ENCODE results near the gene PEX5L.
"Not testable (repeated sequence)": the region's sequence is repeated elsewhere in the genome, so short reads cannot be mapped to it uniquely, and the experiment has no call there.

Gene PEX5L

DNA sequence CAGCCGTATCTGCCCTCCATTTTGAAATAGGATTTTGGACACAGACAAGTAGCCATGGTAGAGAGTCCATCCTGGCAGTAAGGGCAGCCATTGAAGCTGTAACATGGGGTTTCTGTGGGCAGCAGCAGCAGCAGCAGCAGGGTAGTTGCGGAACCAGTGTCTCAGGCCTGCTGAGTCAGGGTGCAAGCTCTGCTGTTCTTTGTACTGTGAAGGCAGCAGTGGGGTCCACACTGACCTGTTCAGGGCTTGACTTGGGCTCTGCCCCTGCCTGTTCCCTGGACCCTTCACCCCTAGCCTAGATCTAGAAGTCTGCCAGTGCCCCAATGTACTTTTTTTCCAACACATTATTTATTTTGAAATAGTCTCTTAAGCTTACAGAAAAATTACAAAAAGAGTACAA, 9.7 kb downstream of the PEX5L start:
- in situ Hi-C loops (cut with MboI; ENCODE audit: low pct_unique_long_range_greater_than_20kb, low sequenced_read_pairs): no loop called here
- no peak for DNase-seq

DNA sequence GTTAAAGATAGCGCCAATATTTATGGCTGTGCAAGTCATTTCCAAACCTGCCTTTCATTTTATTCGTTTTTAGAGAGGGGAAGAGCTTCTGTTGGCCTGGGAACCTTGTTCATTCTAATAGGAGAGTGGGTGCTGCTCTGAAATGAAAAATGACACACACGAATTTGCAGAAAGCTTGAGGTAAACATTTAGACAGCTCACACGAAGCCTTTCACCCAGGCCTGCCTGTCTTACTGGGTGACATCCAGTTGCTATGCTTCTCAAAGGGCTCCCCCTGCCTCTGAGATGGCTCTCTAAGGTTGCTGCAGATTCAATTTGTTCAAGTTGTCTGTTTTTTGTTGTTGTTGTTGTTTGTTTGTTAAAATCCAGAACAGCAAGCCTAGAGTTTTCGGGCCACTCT, 18.2 kb downstream of the PEX5L start:
- no peak for DNase-seq
- in situ Hi-C loops (cut with MboI; ENCODE audit: low pct_unique_long_range_greater_than_20kb, low sequenced_read_pairs): no loop called here

DNA sequence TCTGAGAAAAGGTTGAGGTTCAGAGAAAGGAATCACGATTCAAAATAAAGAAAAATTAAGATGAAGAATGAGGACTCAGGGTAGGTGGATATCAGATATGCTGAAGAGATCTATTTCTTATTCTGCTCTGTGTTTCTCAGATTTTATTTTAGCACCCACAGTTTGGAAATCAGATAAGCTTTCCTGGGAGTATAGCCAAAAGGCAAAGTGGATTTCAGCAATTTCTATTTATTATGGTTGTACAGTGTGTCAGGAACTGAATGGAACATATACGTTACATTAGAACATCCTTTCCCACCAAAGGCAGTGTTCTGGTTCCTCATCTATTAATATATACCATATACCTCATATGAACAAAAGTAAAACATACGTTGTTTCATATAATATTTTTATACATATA, 18.9 kb downstream of the PEX5L start:
- in situ Hi-C loops (cut with MboI; ENCODE audit: low pct_unique_long_range_greater_than_20kb, low sequenced_read_pairs): no loop called here

DNA sequence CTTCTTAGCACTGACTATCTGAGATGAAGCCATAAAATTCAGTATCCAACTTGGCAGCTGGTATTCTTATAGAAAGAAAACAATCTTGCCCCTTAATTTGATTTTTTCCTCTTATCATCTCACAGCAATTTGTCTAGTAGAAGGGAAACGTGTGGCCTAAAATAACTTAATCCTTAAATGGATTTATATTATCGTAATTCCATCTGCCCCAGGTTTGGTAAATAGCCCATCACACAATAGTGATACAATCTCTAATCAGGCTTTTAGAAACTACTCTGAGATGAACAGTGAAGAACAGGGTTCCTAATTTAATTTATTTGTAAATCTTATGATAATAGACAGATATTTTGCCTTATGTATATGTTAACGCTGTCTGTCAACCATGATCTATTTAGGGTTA, 24.8 kb downstream of the PEX5L start:
- DNase-seq: no peak
- in situ Hi-C loops (cut with MboI; ENCODE audit: low pct_unique_long_range_greater_than_20kb, low sequenced_read_pairs): no loop called here

More for the DNA sequence above, 18.9 kb downstream of the PEX5L start:
- no peak for DNase-seq

DNA sequence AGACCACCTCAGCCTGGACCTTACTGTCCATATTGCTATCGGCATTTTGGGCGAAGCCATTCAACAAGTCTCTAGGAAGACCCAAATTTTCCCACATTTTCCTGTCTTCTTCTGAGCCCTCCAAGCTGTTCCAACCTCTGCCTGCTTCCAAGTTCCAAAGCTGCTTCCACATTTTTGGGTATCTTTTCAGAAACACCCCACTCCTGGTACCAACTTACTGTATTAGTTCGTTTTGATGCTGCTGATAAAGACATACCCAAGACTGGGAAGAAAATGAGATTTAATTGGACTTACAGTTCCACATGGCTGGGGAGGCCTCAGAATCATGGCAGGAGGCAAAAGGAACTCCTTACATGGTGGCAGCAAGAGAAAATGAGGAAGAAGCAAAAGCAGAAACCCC, 28.4 kb downstream of the PEX5L start:
- in situ Hi-C loops (cut with MboI; ENCODE audit: low pct_unique_long_range_greater_than_20kb, low sequenced_read_pairs); DNase-seq: not testable (repeated sequence)

DNA sequence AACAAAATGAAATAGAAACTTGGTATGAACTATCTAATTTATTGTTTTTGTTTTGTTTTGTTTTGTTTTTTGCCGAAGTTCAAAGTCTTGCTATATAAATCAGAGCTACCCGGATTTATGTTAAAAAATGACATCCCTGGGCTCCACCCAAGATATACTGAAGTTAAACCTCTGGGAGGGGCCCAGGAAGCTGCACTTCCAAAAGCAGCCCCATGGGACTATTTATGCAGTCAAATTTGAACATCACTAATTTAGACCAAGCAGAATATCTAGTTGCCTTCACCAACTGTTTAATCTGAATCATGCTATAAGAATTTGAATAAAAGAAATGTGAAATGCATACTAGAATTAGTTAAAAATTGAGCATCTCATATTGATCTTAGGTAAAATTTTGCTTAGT, 32.2 kb downstream of the PEX5L start:
- DNase-seq: no peak

DNA sequence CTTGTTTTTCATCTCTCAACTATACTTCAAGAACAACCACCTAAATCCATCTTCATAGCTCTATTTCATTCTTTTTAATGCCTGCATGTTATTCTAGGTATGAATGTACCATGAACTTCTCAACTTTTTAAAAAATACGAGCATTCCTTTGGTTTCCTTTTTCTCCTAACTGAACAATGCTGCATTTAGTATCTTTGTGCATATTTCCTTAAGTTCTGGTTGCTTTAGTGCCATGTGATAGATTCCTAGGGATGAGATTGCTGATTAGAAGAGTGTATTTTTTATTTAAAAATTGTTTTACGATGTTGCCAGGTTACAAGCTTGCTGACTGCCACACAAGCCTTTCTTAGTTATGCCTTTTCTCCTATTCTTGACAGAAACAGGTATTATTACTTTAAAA, 34.7 kb downstream of the PEX5L start:
- no peak for DNase-seq
- in situ Hi-C loops (cut with MboI; ENCODE audit: low pct_unique_long_range_greater_than_20kb, low sequenced_read_pairs): no loop called here

More for the DNA sequence above, 32.2 kb downstream of the PEX5L start:
- in situ Hi-C loops (cut with MboI; ENCODE audit: low pct_unique_long_range_greater_than_20kb, low sequenced_read_pairs): no loop called here

DNA sequence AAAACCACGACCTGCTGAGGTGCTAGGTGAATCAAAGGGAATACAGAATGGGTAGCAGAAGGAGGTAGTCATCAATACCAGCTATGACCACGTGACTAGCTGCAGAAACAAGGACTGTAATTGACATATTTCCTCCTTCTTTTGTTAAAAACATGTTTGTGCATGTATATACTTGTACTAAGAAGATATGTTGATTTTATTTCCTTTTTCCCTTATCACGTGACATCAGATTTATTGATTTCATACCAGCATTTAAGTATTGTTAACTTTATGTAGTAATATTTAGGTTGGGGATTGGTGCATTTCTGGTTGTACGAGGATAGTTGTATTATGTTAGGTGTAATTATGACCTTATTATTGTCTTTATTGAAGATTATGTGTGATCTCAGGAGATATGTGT, 36.2 kb downstream of the PEX5L start:
- in situ Hi-C loops (cut with MboI; ENCODE audit: low pct_unique_long_range_greater_than_20kb, low sequenced_read_pairs): no loop called here
- DNase-seq: no peak

DNA sequence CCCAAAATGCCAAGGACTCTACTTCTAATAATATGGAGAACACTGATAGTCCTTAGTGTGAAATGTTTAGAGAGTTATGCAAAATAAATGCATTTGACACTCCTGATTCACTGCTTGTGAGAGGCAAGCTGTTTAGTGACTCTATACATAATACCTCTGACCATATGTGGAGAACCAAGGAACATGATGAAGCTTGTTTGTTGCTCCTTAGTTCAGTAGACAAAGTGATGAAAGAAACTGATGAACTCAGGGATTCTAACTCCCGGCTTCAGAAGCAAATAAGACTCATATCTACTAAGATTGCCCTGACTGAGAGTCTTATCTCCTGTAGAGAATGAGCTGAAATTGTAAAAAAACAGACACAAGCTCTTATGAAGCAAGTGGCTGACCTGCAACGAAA, 41.3 kb downstream of the PEX5L start:
- in situ Hi-C loops (cut with MboI; ENCODE audit: low pct_unique_long_range_greater_than_20kb, low sequenced_read_pairs): no loop called here

DNA sequence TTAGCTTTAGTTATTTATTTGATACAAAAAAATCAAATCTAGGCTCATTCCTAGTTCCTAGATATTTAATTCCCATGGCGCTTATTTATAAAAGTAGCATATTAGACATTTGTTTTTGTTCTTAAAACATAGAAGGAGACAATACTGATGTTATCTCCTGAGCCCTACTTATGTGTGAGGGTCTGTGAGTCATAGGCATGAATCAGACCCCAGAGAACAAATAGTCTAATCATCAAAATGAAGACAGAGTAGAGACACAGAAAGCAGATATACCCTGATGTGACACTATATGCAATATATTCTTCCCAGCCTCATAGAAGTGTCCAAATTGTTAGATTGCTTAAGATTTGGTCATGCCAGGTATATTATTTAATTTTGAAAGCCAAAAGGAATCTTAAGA, 44.9 kb downstream of the PEX5L start:
- no peak for DNase-seq
- in situ Hi-C loops (cut with MboI; ENCODE audit: low pct_unique_long_range_greater_than_20kb, low sequenced_read_pairs): no loop called here

More for the DNA sequence above, 41.3 kb downstream of the PEX5L start:
- no peak for DNase-seq

DNA sequence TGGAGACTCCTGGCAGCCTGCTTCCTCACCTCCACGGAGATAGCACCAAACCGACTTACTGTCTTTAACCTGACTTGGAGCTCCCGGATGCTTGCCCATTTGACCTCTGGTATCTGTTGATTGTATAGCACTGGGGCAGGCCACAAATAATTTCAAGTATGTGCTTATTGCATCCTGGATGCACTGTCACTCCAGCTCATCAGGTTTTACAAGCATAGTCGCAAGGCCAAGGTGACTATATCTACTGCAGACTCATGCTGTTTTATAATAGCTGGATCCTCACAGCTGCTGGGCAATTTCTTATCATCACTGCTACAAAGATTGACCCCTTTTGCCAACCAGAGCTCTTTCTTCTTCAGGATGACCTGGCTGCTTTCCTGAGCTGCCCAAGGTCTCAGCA, 45.6 kb downstream of the PEX5L start:
- in situ Hi-C loops (cut with MboI; ENCODE audit: low pct_unique_long_range_greater_than_20kb, low sequenced_read_pairs): no loop called here
- DNase-seq: no peak

DNA sequence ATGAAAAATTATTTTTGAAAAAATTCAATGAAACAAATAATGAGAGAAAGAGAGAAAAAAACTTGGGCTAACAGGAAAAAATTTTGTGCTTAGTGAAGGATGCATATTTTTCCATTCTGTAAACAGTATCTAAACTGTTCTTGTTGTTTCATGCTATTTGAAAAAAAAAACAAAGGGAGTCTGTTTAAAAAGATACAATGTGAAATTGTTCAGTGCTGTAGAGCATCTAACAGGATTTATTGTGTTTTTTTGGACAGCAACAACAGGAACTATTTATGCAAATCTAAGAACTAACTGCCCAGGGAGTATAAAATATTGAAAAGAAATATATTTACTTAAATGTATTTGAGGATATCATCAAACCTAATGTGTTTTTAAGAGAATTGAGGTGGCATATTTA, 55.1 kb downstream of the PEX5L start:
- in situ Hi-C loops (cut with MboI; ENCODE audit: low pct_unique_long_range_greater_than_20kb, low sequenced_read_pairs): no loop called here
- no peak for DNase-seq

DNA sequence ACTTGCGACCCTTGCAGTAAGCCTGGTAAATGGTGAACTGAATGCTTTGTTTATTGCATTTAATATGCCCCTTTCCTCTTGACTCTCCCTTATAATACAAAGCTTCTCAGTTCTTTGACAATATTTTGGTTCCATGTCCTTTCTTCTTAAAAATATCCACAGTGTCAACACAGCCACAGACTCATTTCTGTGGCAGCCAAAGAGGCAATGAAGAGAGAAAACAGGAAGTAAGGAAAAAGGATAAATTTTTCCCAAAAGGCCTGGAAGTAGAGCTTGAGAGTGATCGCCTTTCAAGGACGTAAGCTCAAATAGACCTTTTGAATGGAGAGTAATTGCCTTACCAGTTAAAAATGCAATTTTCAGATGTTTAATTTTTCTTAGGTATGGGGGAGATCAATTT, 59.4 kb downstream of the PEX5L start:
- in situ Hi-C loops (cut with MboI; ENCODE audit: low pct_unique_long_range_greater_than_20kb, low sequenced_read_pairs): no loop called here
- DNase-seq: no peak

DNA sequence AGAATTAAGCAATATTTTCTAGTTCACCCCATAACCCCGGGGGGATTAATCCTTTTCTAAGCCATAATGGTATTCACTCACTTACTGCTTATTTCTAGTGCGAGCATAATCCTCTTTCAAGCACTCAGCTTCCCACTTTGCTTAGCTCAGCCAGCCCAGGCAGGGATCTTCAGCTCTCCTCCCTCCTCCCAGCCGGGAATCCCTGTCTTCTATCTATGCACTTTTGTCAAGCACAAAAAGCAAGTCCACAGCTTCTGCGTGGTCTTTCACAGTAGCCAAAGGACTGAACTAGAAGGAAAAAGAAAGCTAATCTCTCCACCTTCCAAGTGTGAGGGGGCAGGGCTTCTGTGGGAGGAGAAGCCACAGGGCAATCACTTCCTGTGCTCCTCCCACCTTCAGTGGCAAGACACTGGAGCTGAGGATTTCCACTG, 62.8 kb downstream of the PEX5L start:
- in situ Hi-C loops (cut with MboI; ENCODE audit: low pct_unique_long_range_greater_than_20kb, low sequenced_read_pairs): no loop called here
- DNase-seq: peak; percentile 12

DNA sequence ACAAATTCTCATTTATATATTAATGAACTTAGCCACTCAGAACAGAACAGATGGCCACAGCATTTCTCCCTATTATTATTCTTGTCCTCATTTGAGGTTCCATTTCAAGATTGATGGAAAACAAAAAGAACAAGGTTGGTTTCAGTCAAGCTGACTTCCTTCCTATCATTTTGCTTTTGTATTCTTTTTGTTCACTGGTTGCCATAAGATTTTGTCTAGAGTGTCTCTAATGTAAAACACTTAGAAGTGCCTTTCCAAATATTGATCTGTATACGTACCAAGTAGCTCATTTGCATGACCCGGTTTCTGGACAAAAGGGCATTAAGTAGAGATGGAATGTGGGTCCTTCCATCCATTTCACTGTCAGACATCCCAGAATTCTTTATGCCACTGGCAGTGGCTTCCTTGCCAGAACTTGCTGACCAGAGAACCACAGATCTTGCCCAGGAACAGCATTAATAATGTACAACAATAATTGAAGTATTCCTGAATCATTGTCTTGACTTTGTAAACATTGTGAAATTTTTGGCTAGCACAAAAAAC, 63.8 kb downstream of the PEX5L start:
- in situ Hi-C loops (cut with MboI; ENCODE audit: low pct_unique_long_range_greater_than_20kb, low sequenced_read_pairs): no loop called here
- no peak for DNase-seq

DNA sequence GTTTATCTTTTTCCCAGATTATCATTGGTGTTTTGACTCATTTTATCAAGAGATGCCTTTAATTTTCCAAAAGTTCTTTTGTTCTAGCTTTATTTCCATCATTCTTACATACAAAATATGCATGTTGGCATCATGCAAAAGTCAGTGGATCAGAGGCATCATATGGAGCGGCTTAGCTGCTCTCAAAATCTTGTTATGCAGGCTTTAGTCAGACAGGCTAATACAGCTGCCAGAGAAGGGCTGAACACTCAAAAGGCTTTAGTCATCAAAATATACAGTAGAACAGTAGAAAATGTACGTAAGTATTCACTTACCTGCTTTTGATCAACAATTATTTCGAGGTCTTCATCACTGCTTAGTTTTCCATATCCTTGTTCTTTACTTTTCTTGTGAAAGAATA, 65.5 kb downstream of the PEX5L start:
- in situ Hi-C loops (cut with MboI; ENCODE audit: low pct_unique_long_range_greater_than_20kb, low sequenced_read_pairs): no loop called here

DNA sequence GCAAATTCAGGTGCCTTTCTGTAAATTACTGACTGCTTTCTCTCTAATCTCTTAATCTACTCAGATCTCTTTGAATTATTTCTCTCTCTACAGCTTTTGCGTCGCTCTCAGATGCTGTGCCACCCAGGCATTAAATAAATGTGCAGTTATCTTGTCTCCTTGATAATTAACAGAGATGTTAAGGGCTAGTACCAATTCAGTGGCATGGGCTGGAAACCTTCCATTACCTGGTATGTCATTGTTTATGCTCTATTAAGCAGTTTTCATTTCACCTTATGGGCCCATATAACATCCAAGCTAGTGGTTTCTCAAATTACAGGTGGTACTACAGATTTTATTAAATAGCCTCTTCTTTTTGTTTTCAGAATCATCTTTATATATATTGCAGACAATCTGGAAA, 66.0 kb downstream of the PEX5L start:
- DNase-seq: no peak
- in situ Hi-C loops (cut with MboI; ENCODE audit: low pct_unique_long_range_greater_than_20kb, low sequenced_read_pairs): no loop called here

More for the DNA sequence above, 65.5 kb downstream of the PEX5L start:
- DNase-seq: no peak

DNA sequence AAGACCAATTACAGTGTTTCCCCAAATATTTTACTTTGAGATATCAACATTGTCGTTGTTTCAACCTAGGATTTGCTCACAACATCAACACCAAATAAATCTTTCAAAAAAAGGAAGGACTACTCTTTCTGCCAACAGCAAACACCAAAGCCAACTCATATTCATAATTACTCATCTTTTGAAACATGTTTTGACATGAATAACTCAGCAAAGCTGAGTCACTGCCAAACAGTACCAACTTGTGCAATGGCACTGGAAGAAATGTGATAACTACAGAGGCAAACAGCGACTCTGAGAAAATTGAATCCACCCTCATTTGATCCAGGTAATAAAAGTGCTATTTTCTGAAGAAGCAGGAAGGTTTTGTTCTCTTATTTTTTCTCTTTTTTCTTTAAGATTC, 67.2 kb downstream of the PEX5L start:
- peak; percentile 16 for DNase-seq
- in situ Hi-C loops (cut with MboI; ENCODE audit: low pct_unique_long_range_greater_than_20kb, low sequenced_read_pairs): no loop called here

DNA sequence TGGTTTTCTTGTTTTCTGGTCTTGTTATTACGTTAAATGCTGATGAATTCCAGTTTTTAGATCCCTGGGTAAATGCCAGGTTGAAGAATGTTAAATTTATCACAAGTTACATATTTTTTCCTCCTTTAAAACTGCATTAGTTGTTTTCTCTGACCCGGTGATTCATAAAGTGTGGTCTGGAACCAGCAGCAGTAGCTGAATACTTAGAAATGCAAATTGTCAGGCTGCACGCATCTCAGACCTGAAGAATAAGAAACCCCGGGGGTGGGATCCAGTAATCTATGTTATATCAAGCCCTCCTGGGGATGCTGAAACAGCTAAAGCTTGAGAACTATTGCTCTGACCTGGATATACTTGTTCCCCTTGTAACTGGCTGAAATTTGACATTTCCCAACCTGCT, 69.1 kb downstream of the PEX5L start:
- in situ Hi-C loops (cut with MboI; ENCODE audit: low pct_unique_long_range_greater_than_20kb, low sequenced_read_pairs): no loop called here
- no peak for DNase-seq

DNA sequence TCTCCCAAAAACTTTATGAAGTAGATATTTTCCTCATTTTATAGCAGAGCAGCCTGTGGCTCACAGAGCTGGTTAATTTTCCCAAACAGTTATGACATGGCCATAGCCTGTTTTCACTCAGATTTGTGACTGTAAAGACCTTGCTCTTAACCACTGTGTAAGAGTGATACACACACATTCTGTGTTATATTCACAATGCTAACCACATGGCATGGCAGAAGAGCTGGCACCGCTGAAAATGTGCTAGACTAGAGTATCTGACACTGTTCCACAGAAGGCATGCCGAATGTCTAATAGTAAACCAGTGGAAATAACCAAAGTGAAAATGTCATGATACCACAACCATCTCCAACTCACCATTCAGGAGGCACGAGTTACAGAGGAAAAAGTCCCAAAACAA, 71.8 kb downstream of the PEX5L start:
- DNase-seq: no peak
- in situ Hi-C loops (cut with MboI; ENCODE audit: low pct_unique_long_range_greater_than_20kb, low sequenced_read_pairs): no loop called here

DNA sequence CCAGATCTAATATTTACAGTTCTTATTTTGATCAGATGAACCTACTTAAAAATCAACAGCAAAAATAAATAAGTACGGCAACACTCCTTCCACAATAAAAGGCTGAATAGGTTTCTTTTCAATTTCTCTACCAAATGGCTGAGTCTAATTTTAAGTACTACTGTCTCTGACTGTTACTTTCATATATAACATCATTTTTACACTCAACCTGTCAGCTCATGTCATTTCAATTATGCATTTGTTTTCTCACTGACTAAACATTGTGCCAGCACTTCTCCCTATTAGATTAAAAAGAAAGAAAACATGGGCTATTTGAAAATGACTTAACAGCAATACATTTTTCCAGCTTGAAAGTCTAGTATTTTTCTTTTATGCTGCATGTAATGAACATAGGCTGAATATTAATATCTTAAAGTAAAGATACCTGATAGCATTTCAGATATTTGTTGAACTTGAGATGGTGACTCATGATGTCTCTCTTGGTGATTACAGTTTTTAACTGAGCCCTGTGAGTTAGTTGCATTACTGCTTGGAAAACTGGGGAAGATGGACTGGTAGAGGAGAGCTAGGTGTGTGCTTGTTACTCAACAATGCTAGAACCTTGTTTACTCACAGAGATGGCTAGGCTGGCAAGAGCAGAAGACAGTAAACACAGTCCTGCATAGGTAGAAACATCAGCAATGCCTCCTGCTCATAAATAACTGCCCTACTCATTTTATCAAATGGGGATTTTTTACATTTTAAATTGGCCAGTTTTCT, 73.9 kb downstream of the PEX5L start:
- in situ Hi-C loops (cut with MboI; ENCODE audit: low pct_unique_long_range_greater_than_20kb, low sequenced_read_pairs): no loop called here
- DNase-seq: no peak
